ENCODE data around the gene GDF7. TPM values are rescaled to one million over a fixed set of nuclear protein-coding genes. Genes with fewer than 3 reads are reported as not detected.

Gene GDF7
- total RNA-seq, 3 donors from 2014 or later (not counting 1 experiment from before 2014, with no cell fraction given): 0.02 to 0.10 (median 0.05) TPM

- no peaks in the 10 kb centered on the region for H3K27me3 ChIP-seq (ENCODE audit: control insufficient read depth, insufficient read depth, low read length)
- peaks cover 30% of the 10 kb centered on the region for H3K4me1 ChIP-seq (ENCODE audit: control insufficient read depth, insufficient read depth, low read length)
- peak within 1 kb of the TSS; percentile 92 to 93 for H3K27ac Mint-ChIP-seq
- H3K27me3 Mint-ChIP-seq (ENCODE audit: low read depth in 2 of 2): peaks cover 6 to 7% of the 10 kb centered on the region in 2 donors
- peak within 1 kb of the TSS; percentile 81 for H3K4me3 ChIP-seq (ENCODE audit: low read length)
- 2% methylated on average over 72 of the region's 72 CpGs for WGBS (ENCODE audit: insufficient coverage)
- TF ChIP-seq, protein P1, sequence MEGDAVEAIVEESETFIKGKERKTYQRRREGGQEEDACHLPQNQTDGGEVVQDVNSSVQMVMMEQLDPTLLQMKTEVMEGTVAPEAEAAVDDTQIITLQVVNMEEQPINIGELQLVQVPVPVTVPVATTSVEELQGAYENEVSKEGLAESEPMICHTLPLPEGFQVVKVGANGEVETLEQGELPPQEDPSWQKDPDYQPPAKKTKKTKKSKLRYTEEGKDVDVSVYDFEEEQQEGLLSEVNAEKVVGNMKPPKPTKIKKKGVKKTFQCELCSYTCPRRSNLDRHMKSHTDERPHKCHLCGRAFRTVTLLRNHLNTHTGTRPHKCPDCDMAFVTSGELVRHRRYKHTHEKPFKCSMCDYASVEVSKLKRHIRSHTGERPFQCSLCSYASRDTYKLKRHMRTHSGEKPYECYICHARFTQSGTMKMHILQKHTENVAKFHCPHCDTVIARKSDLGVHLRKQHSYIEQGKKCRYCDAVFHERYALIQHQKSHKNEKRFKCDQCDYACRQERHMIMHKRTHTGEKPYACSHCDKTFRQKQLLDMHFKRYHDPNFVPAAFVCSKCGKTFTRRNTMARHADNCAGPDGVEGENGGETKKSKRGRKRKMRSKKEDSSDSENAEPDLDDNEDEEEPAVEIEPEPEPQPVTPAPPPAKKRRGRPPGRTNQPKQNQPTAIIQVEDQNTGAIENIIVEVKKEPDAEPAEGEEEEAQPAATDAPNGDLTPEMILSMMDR (IDR thresholded peaks at IDR 0.05): peak; percentile 84
- DNase-seq (peak; percentile 96 to 97), ATAC-seq (peak; percentile 92 to 98 (median 93))
- no peaks in the 10 kb centered on the region for H3K9me3 Mint-ChIP-seq
- peak within 1 kb of the TSS; percentile 94 for H3K4me3 Mint-ChIP-seq
- H3K4me1 Mint-ChIP-seq: peaks cover 42 to 49% of the 10 kb centered on the region in 2 donors
- no peaks in the 10 kb centered on the region for H3K36me3 ChIP-seq (ENCODE audit: control insufficient read depth, insufficient read depth, low read length)
- intact Hi-C loops (cut with micrococcal nuclease): loop anchor here (2.0 to 5.0 kb wide), 2 partner anchors 74 to 300 kb away; partner anchors contain the start of gene PUM2
- no peaks in the 10 kb centered on the region for H3K36me3 Mint-ChIP-seq
- no peaks in the 10 kb centered on the region for H3K9me3 ChIP-seq (ENCODE audit: control insufficient read depth, insufficient read depth, low read length)
- peak within 1 kb of the TSS; percentile 88 for H3K27ac ChIP-seq (ENCODE audit: low read length)
These were observed 15.8 kb upstream of the GDF7 start, which contains the start of gene HS1BP3 for GRCh38 chr2:20650877-20651730. HS1BP3 (minus strand) TSS chr2:20651098; CDS start chr2:20651063, 35 bp downstream.

DNA sequence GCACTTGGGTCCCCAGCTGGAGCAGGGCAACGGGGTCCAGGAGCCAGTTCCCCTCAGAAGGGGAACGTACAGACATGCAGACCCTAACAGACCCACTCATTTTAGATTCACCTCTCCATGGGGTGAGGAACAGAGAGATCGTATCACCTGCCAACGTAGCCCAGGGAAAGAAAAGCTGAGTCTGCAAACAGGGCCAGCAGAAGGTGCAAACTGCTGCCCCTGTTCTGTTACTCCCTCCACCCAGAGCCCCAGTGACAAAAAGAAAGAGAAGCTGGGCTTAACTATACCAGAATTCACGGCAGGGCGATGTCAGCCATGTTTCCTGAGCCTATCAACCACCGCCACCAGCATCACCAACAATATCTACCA lies 15.2 kb upstream of the GDF7 start:
- Mint-ChIP-seq H3K4me3 (peak overlapping the region; percentile 83), H3K27ac (peak overlapping the region; percentile 92 to 93), H3K4me1 (peaks cover 42 to 45% of the 10 kb centered on the region in 2 donors), H3K27me3 (ENCODE audit: low read depth in 2 of 2) (peaks cover 7 to 10% of the 10 kb centered on the region in 2 donors), H3K36me3 (no peaks in the 10 kb centered on the region), H3K9me3 (no peaks in the 10 kb centered on the region)
- Histone ChIP-seq H3K27ac (ENCODE audit: low read length) (peak overlapping the region; percentile 82), H3K27me3 (ENCODE audit: control insufficient read depth, insufficient read depth, low read length) (no peaks in the 10 kb centered on the region), H3K36me3 (ENCODE audit: control insufficient read depth, insufficient read depth, low read length) (no peaks in the 10 kb centered on the region), H3K4me1 (ENCODE audit: control insufficient read depth, insufficient read depth, low read length) (peaks cover 30% of the 10 kb centered on the region), H3K9me3 (ENCODE audit: control insufficient read depth, insufficient read depth, low read length) (no peaks in the 10 kb centered on the region), H3K4me3 (ENCODE audit: low read length) (peak overlapping the region; percentile 29)
- ATAC-seq (no peak), DNase-seq (no peak)
- 72% methylated on average over 6 of the region's 7 CpGs for WGBS (ENCODE audit: insufficient coverage)
- TF ChIP-seq, protein P1 (IDR thresholded peaks at IDR 0.05): no peak
- intact Hi-C loops (cut with micrococcal nuclease): loop anchor here (2.0 to 5.0 kb wide), 2 partner anchors 74 to 301 kb away; partner anchors contain the start of gene PUM2

- Histone ChIP-seq H3K27ac (ENCODE audit: low read length) (no peak overlapping the region), H3K4me1 (ENCODE audit: control insufficient read depth, insufficient read depth, low read length) (peaks cover 30% of the 10 kb centered on the region), H3K4me3 (ENCODE audit: low read length) (no peak overlapping the region), H3K27me3 (ENCODE audit: control insufficient read depth, insufficient read depth, low read length) (no peaks in the 10 kb centered on the region), H3K9me3 (ENCODE audit: control insufficient read depth, insufficient read depth, low read length) (no peaks in the 10 kb centered on the region), H3K36me3 (ENCODE audit: control insufficient read depth, insufficient read depth, low read length) (no peaks in the 10 kb centered on the region)
- peak overlapping the region; percentile 92 to 93 for H3K27ac Mint-ChIP-seq
- H3K27me3 Mint-ChIP-seq (ENCODE audit: low read depth in 2 of 2): peaks cover 7 to 10% of the 10 kb centered on the region in 2 donors
- H3K9me3 Mint-ChIP-seq: no peaks in the 10 kb centered on the region
- TF ChIP-seq, protein P1 (IDR thresholded peaks at IDR 0.05): no peak
- ATAC-seq (no peak), DNase-seq (no peak)
- 100% methylated on average over 7 of the region's 7 CpGs for WGBS (ENCODE audit: insufficient coverage)
- intact Hi-C loops (cut with micrococcal nuclease): loop anchor here (5.0 kb wide), 1 partner anchor 75 kb away; no protein-coding TSS in a partner anchor
- H3K36me3 Mint-ChIP-seq: no peaks in the 10 kb centered on the region
- H3K4me1 Mint-ChIP-seq: peaks cover 42 to 45% of the 10 kb centered on the region in 2 donors
- peak overlapping the region; percentile 83 for H3K4me3 Mint-ChIP-seq
These were observed 14.8 kb upstream of the GDF7 start for GRCh38 chr2:20652141-20652540.

Data from natural killer cell (primary cell).